Right lobe of liver (tissue), 6 donors: ENCODE results near the gene GIPC2. TPM values are rescaled to one million over a fixed set of nuclear protein-coding genes. Genes with fewer than 3 reads are reported as not detected.
"Not testable (repeated sequence)": the region's sequence is repeated elsewhere in the genome, so short reads cannot be mapped to it uniquely, and the experiment has no call there.

Source experiments
- ATAC-seq, 4 donors: fragments of 200-7000 bp; cut with Tn5 transposase; one replicate each; pipeline ENCODE4 v1.9.1; 2020; ENCODE audit warnings: mild to moderate bottlenecking in 4 of 4, moderate library complexity in 4 of 4
- DNase-seq, 3 donors: peaks; one replicate each; pipeline ENCODE4 v3.0.0-alpha.2; 2020
- H3K27ac ChIP-seq, 3 donors: fragments of 200-600 bp; one replicate each; pipeline ENCODE4 v1.8.0; 2022
- H3K27me3 ChIP-seq, 2 donors: fragments of 200-600 bp; one replicate each; pipeline ENCODE4 v1.8.0; 2022
- H3K36me3 ChIP-seq, 4 donors: fragments of 200-600 bp; sonication (generic) in 1 of 4; one replicate each; pipeline versions ENCODE4 v1.5.1 to v1.8.0; 2017 to 2022; ENCODE audit warnings: control low read depth in 1 of 4
- H3K4me1 ChIP-seq, 4 donors: fragments of 200-600 bp; sonication (generic) in 1 of 4; one replicate each; pipeline versions ENCODE4 v1.5.1 to v1.8.0; 2017 to 2022; ENCODE audit warnings: control low read depth in 1 of 4
- H3K4me3 ChIP-seq, 3 donors: fragments of 200-600 bp; one replicate each; pipeline ENCODE4 v1.8.0; 2022
- H3K9me3 ChIP-seq, 4 donors: fragments of 200-600 bp; sonication (generic) in 1 of 4; one replicate each; pipeline versions ENCODE4 v1.5.1 to v1.8.0; 2017 to 2022; ENCODE audit warnings: control low read depth in 1 of 4
- POLR2A ChIP-seq: fragments of 450-650 bp; IDR thresholded peaks from one replicate; pipeline ENCODE4 v1.6.1; 2017; ENCODE audit warnings: antibody characterized with exemption, mild to moderate bottlenecking
- WGBS: methylation state at CpG from one replicate; pipeline ENCODE4 v1.1.6; 2018; ENCODE audit warnings: low coverage, low lambda C conversion rate; ENCODE audit not compliant: insufficient coverage; ENCODE audit errors: missing lambda C conversion rate; 5-methylcytosine and 5-hydroxymethylcytosine counted together
- intact Hi-C, 2 donors: fragments of 100-400 bp; cut with DNase I; formaldehyde crosslinking; loops; one replicate each; pipeline versions ENCODE4 v1.11.2 to v1.14.1; 2022
- total RNA-seq, 6 experiments: library from RNA; depleted of rRNA in 2 of 6; stranded (reverse); fragments of >200 nt in 2 of 6; fragmentation: NEBNext Ultra II Directional in 3 of 6; extraction: Animal tissue kit (Norgen Biotek cat#: 25700) in 3 of 6; gene quantifications; one replicate each; pipeline versions ENCODE4 v1.1.0 to v1.2.4, GENCODE V29; 2016 to 2023
- TF ChIP-seq, protein P1 (sequence below), 4 donors: fragments of 200-600 bp in 3 of 4; fragments of 450-650 bp in 1 of 4; IDR thresholded peaks; one replicate each; pipeline versions ENCODE4 v1.5.1 to v1.8.0; 2016 to 2022; ENCODE audit warnings: antibody characterized with exemption in 4 of 4, mild to moderate bottlenecking in 2 of 4
- donor health status: DM: no; HTN: yes; CAD: no.
- donor health status: DM: no; HTN: no; CAD: no.
- donor health status: DM: no; HTN: no; CAD: no.
- donor health status: DM: no; HTN: yes; CAD: no.
- donor health status: DM: no; HTN: yes; CAD: no.

The GIPC2 gene
- total RNA-seq, 6 experiments from 2014 or later = 4.7 to 9.8 (median 7.0) TPM

DNA sequence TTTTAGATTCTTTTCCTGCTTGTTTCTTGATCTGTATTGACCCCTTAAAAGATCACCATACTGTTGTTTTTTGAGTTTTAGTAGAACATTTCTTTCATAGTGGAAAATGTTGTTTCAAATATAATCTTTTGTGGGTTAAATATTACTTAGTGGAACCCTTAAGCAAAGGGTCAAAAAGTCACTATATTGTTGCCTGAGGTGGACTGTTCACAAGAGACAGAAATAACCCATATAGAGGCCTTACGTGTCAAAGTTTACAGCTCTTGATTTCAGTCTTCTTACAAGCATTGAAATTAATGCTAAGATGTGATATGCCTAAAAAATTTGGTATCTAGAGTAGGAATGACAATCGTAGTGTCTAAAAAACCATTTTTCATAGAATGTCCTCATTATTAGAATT, 34.7 kb upstream of the GIPC2 start:
- no peaks in the 10 kb centered on the region for H3K27me3 ChIP-seq
- WGBS = 85% methylated on average over 2 of the region's 2 CpGs
- ATAC-seq = no peak

DNA sequence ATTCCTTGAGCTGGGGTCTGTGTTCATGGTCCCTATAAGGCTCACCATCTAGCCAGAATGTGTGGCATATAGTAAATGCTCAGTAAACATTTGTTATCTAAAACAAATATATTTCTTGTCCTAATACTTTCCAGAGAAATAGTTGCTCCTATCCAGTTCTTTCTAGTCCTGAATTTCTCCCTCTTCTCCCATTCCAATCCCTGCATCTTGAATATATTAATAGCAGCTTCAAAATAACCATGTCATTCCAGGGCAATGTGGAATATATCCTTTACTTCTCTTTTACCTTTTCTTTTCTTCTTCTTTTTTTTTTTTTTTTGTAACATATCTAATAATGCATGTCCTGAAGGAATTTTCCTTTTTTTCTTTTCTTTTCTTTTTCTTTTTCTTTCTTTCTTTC, 30.6 kb upstream of the GIPC2 start:
- TF ChIP-seq, protein P1, sequence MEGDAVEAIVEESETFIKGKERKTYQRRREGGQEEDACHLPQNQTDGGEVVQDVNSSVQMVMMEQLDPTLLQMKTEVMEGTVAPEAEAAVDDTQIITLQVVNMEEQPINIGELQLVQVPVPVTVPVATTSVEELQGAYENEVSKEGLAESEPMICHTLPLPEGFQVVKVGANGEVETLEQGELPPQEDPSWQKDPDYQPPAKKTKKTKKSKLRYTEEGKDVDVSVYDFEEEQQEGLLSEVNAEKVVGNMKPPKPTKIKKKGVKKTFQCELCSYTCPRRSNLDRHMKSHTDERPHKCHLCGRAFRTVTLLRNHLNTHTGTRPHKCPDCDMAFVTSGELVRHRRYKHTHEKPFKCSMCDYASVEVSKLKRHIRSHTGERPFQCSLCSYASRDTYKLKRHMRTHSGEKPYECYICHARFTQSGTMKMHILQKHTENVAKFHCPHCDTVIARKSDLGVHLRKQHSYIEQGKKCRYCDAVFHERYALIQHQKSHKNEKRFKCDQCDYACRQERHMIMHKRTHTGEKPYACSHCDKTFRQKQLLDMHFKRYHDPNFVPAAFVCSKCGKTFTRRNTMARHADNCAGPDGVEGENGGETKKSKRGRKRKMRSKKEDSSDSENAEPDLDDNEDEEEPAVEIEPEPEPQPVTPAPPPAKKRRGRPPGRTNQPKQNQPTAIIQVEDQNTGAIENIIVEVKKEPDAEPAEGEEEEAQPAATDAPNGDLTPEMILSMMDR (IDR thresholded peaks at IDR 0.05) = no peak
- no peak for TF ChIP-seq POLR2A
- DNase-seq = no peak
- no peaks in the 10 kb centered on the region for H3K9me3 ChIP-seq
- H3K4me3 ChIP-seq = no peak overlapping the region
- peaks cover 0 to 42% (median 3%) of the 10 kb centered on the region in 4 donors for H3K36me3 ChIP-seq
- intact Hi-C loops = no loop called here
- H3K27ac ChIP-seq = no peak overlapping the region
- no peaks in the 10 kb centered on the region for H3K27me3 ChIP-seq
- H3K4me1 ChIP-seq = peaks cover 0 to 4% (median under 1%) of the 10 kb centered on the region in 4 donors
- ATAC-seq = no peak

More for the DNA sequence above, 34.7 kb upstream of the GIPC2 start:
- no peak for DNase-seq
- Histone ChIP-seq H3K27ac (no peak overlapping the region), H3K9me3 (no peaks in the 10 kb centered on the region), H3K36me3 (peaks cover 0 to 28% (median 1%) of the 10 kb centered on the region in 4 donors), H3K4me1 (peaks cover 0 to 32% (median 5%) of the 10 kb centered on the region in 4 donors), H3K4me3 (no peak overlapping the region)
- intact Hi-C loops = no loop called here
- no peak for TF ChIP-seq POLR2A
- TF ChIP-seq, protein P1 (IDR thresholded peaks at IDR 0.05) = no peak

DNA sequence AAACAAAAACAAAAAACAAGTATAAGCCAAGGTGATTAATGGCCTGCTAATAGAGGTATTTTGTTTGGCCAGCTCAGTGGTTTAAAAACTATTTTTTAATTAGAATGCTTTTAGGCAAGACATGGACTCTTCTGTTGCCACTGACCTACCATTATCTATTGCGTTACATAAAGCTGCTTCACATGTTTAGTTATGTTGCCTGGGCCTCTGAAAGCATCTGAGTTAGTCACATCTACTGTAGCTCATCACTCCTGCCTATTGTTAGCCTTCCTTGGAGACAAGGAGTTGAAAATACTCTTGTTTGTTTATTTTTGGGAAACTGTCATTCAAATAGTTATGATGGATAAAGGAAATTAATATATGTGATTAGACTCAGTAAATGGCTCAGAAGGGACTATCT, 26.7 kb upstream of the GIPC2 start:
- Histone ChIP-seq H3K9me3 (no peaks in the 10 kb centered on the region), H3K4me1 (no peaks in the 10 kb centered on the region), H3K36me3 (peaks cover 0 to 31% (median 3%) of the 10 kb centered on the region in 4 donors), H3K27me3 (no peaks in the 10 kb centered on the region), H3K27ac (no peak overlapping the region), H3K4me3 (no peak overlapping the region)
- TF ChIP-seq POLR2A = no peak
- TF ChIP-seq, protein P1 (IDR thresholded peaks at IDR 0.05) = no peak
- DNase-seq = no peak
- no peak for ATAC-seq
- intact Hi-C loops = no loop called here
- WGBS = 100% methylated on average over 1 of the region's 1 CpG

DNA sequence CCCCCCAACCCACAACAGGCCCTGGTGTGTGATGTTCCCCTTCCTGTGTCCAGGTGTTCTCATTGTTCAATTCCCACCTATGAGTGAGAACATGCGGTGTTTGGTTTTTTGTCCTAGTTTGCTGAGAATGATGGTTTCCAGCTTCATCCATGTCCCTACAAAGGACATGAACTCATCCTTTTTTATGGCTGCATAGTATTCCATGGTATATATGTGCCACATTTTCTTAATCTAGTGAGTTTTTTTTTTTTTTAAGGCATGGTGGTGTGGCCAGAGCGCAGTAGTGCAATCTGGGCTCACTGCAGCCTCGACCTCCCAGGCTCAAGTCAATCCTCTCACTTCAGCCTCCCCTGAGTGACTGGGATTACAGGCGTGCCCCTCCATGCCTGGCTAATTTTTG, 24.6 kb upstream of the GIPC2 start:
- peaks cover 0 to 13% (median 1%) of the 10 kb centered on the region in 4 donors for H3K36me3 ChIP-seq
- ATAC-seq, DNase-seq, H3K4me1 ChIP-seq, H3K9me3 ChIP-seq, H3K27ac ChIP-seq, H3K27me3 ChIP-seq, H3K4me3 ChIP-seq, intact Hi-C loops: not testable (repeated sequence)
- WGBS = 96% methylated on average over 3 of the region's 4 CpGs

DNA sequence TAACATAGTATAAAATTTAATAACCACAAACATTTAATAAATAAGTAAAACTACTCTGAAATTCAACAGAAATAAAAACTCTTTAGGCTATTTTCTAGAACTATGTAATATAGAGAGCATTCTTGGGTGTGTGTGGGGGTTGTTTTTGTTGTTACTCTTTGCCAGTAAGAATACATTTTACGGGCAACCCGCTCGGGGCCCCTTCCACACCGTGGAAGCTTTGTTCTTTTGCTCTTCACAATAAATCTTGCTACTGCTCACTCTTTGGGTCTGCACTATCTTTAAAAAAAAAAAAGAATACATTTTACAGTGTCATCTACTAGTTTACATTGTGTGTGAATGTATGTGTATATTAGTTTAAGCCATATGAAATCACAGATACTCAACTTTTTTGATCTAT, 16.0 kb upstream of the GIPC2 start:
- no peak for ATAC-seq
- no peak overlapping the region for H3K27ac ChIP-seq
- no peak for DNase-seq
- H3K4me3 ChIP-seq = no peak overlapping the region
- H3K27me3 ChIP-seq = no peaks in the 10 kb centered on the region
- intact Hi-C loops = no loop called here
- no peaks in the 10 kb centered on the region for H3K4me1 ChIP-seq
- no peaks in the 10 kb centered on the region for H3K36me3 ChIP-seq
- H3K9me3 ChIP-seq = no peaks in the 10 kb centered on the region
- no peak for TF ChIP-seq POLR2A
- TF ChIP-seq, protein P1 (IDR thresholded peaks at IDR 0.05) = no peak
- 81% methylated on average over 4 of the region's 4 CpGs for WGBS
